Chondrocyte (in vitro differentiated cells): ENCODE data around the gene TSHZ2. TPM values are rescaled to one million over a fixed set of nuclear protein-coding genes. Genes with fewer than 3 reads are reported as not detected.

Experiments used
- DNase-seq: peaks from one replicate; pipeline ENCODE4 v3.0.0; 2021; ENCODE audit warnings: mixed read lengths, low spot score
- H3K27ac Mint-ChIP-seq: one replicate; pipeline ENCODE4 v1.8.0; 2021; ENCODE audit warnings: mild to moderate bottlenecking, moderate library complexity, mixed read lengths; ENCODE audit not compliant: unreplicated experiment
- H3K27me3 Mint-ChIP-seq: 2 replicates; pipeline ENCODE4 v1.8.0; 2021; ENCODE audit warnings: low read depth, mixed read lengths
- H3K36me3 Mint-ChIP-seq: 2 replicates; pipeline ENCODE4 v1.8.0; 2021; ENCODE audit warnings: low read depth, mixed read lengths
- H3K4me1 Mint-ChIP-seq: 2 replicates; pipeline ENCODE4 v1.8.0; 2021; ENCODE audit warnings: low read depth, mild to moderate bottlenecking, mixed read lengths
- H3K4me3 Mint-ChIP-seq: one replicate; pipeline ENCODE4 v1.8.0; 2021; ENCODE audit warnings: mild to moderate bottlenecking, moderate library complexity, mixed read lengths; ENCODE audit not compliant: unreplicated experiment
- H3K9me3 Mint-ChIP-seq: 2 replicates; pipeline ENCODE4 v1.8.0; 2021; ENCODE audit warnings: low read depth, mixed read lengths
- total RNA-seq: library from RNA; stranded (reverse); gene quantifications from 3 replicates; pipeline ENCODE4 v1.2.1, GENCODE V29; 2021
- TF ChIP-seq, protein P1 (sequence below): fragments of 200-600 bp; sonication (generic); IDR thresholded peaks from 2 replicates; pipeline ENCODE4 v1.5.0; 2021; ENCODE audit warnings: antibody characterized with exemption, mild to moderate bottlenecking, moderate library complexity

Gene TSHZ2
- total RNA-seq, 1 donor from 2014 or later, result 0.37 TPM

DNA sequence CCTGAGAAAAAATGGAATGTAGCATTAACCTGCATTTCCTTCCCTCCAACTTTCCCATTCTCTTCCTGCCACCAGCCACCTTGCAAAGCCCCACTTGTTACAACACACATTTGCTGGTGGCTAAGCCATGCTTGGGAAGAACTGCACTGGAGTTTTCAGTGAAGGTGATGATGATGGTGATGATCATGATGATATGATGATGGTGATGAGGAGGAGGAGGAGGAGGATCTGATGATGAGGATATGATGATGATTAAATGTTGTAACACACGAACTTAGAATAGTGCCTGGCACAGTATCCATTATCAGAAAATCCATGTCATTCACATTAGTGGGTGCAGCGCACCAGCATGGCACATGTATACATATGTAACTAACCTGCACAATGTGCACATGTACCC, 297.2 kb downstream of the TSHZ2 start:
- TF ChIP-seq, protein P1, sequence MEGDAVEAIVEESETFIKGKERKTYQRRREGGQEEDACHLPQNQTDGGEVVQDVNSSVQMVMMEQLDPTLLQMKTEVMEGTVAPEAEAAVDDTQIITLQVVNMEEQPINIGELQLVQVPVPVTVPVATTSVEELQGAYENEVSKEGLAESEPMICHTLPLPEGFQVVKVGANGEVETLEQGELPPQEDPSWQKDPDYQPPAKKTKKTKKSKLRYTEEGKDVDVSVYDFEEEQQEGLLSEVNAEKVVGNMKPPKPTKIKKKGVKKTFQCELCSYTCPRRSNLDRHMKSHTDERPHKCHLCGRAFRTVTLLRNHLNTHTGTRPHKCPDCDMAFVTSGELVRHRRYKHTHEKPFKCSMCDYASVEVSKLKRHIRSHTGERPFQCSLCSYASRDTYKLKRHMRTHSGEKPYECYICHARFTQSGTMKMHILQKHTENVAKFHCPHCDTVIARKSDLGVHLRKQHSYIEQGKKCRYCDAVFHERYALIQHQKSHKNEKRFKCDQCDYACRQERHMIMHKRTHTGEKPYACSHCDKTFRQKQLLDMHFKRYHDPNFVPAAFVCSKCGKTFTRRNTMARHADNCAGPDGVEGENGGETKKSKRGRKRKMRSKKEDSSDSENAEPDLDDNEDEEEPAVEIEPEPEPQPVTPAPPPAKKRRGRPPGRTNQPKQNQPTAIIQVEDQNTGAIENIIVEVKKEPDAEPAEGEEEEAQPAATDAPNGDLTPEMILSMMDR, result no peak
- DNase-seq, result no peak
- Mint-ChIP-seq H3K27me3 (peaks cover 17% of the 10 kb centered on the region), H3K9me3 (no peaks in the 10 kb centered on the region), H3K4me1 (no peaks in the 10 kb centered on the region), H3K36me3 (no peaks in the 10 kb centered on the region), H3K27ac (no peak overlapping the region), H3K4me3 (no peak overlapping the region)

DNA sequence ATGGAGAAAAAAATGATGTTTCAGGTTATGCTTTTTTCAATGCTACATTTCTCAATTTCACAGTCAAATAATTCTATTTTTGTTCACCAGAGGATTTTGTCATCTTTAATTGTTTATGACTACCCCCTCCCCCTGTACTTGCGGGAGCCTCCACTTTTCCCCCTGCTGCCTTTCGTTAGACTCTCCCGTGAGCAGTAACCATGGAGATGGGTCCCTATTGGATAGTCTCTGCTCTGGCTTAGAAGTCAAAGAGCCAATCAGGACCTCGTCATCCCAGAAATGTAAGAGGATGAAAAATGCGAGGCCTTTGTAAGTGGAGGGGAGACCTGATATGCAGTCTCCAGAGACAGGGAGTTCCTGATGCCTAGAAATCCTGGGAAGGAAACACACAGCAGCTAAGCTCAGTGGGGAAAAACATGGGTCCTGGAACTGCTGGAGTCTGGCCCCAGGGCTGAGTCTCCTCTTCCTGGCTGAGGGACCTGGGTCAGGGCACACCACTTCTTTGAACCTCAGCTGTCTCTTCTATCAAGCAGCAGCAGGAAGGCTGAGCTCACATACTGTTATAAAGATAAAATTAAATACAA, 298.7 kb downstream of the TSHZ2 start:
- no peaks in the 10 kb centered on the region for H3K4me1 Mint-ChIP-seq
- no peak for DNase-seq
- H3K4me3 Mint-ChIP-seq, result no peak overlapping the region
- TF ChIP-seq, protein P1, result no peak
- H3K9me3 Mint-ChIP-seq, result peaks cover 4% of the 10 kb centered on the region
- no peaks in the 10 kb centered on the region for H3K36me3 Mint-ChIP-seq
- H3K27me3 Mint-ChIP-seq, result peaks cover 6% of the 10 kb centered on the region
- H3K27ac Mint-ChIP-seq, result no peak overlapping the region

DNA sequence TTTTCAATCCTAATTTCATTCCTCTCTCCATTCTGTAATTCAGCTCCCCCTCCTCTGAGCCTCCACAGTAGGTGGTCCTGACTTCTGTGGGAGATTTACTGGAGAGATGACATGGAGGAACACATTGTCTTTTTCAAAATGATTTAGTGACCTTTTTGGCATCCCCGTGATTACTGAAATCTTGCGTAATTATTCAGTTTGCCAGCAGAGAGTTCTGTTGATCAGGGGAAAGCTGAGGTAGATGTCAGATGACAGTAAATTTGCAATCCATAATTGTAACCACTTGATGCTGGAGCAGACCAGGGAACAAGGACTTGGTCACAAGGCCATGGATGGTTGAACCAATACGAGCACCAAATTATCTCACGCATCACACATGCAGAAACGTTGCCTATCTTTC, 302.2 kb downstream of the TSHZ2 start:
- Mint-ChIP-seq H3K36me3 (no peaks in the 10 kb centered on the region), H3K4me3 (no peak overlapping the region), H3K27ac (no peak overlapping the region), H3K4me1 (no peaks in the 10 kb centered on the region), H3K9me3 (peaks cover 4% of the 10 kb centered on the region), H3K27me3 (peaks cover 7% of the 10 kb centered on the region)
- DNase-seq, result no peak
- TF ChIP-seq, protein P1, result no peak

DNA sequence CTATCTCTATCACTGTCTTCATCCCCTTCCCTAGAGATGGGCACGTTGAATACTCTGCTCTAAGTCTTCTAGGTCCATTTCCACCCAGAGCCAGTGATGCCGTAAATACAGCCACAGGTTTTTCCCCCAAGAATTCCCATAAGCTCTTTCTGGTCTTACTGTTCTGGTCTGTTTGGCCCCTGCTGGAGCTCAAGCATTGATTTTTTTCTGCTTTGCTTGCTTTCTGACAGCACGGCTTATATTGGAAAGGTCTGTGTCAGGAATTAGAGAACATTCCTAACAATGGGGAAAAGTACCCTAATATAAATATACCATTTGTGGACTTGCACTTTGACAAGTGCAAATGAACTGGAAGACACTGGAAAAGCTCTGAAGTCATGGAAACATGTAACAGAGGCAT, 302.6 kb downstream of the TSHZ2 start:
- DNase-seq, result no peak
- Mint-ChIP-seq H3K4me3 (no peak overlapping the region), H3K36me3 (no peaks in the 10 kb centered on the region)

DNA sequence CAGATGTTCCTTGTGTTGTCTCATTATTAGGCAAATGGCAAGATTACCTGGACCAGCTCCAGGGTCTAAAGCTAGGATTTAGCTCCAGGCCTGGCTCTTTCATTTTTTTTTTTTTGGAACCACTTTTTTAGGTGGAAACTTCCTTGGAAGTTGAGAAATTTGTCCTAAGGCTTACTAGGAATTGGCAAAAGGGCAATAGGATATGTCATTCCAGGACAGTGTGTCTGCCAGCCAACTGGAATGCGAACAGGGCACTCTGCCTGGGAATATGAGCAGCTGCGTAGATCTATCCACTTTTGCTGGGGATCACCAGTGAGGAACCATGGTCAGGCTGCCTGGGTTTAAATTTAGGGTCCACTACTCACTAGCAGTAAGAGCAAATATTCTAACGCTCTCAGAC, 304.0 kb downstream of the TSHZ2 start:
- TF ChIP-seq, protein P1, result no peak
- Mint-ChIP-seq H3K4me1 (no peaks in the 10 kb centered on the region), H3K36me3 (no peaks in the 10 kb centered on the region), H3K27me3 (peaks cover 7% of the 10 kb centered on the region), H3K27ac (no peak overlapping the region), H3K4me3 (no peak overlapping the region), H3K9me3 (peaks cover 4% of the 10 kb centered on the region)
- no peak for DNase-seq

More for the DNA sequence above, 302.6 kb downstream of the TSHZ2 start:
- no peaks in the 10 kb centered on the region for H3K4me1 Mint-ChIP-seq
- no peak overlapping the region for H3K27ac Mint-ChIP-seq
- TF ChIP-seq, protein P1, result no peak
- peaks cover 4% of the 10 kb centered on the region for H3K9me3 Mint-ChIP-seq
- H3K27me3 Mint-ChIP-seq, result peaks cover 7% of the 10 kb centered on the region
